DMS114 treated with DMSO at 0.1 percent for 48 hours (cell line): ENCODE measurements around the gene GLS.

Experiments
- DNase-seq: peaks from one replicate; lab custom pipeline; 2025; ENCODE audit not compliant: unreplicated experiment; lab: John Stamatoyannopoulos, UW

Gene GLS

DNA sequence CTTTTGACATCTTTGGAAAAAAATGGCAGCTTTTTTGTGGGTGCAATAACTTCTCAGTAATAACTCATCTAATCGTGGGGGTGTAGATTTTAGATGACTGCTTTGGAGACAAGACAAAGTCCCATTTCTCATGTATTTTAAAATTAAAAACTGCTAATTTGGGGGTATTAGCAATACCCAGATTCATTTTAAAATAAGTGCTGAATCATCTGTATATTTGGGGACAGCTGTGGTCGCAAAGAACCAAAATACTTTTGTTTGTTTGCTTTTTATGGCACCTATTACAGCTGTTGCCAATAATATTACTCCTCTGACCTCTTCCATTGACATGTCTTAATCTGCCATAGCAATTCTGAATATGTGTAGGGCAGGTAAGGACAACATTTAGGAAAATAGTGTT, 87.9 kb downstream of the GLS start:
- no peak for DNase-seq

DNA sequence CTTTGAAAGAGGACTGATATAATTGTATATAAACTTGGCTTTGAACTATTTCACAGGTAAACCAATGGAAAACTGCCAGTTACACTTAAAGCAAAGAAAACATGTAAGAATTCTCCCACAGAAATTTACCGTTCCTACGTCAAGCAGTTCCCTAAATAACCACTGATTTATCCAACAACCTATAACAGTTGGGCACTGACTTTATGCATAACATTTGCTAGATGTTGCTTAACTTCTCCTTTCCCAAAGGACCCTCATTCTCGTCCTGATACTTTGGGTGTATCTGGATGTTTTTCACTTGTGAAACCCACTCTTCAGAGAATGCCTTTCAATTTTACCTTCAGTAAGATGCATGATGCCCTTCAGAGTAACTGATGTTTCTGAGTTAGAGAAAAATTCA, 89.5 kb downstream of the GLS start:
- no peak for DNase-seq

DNA sequence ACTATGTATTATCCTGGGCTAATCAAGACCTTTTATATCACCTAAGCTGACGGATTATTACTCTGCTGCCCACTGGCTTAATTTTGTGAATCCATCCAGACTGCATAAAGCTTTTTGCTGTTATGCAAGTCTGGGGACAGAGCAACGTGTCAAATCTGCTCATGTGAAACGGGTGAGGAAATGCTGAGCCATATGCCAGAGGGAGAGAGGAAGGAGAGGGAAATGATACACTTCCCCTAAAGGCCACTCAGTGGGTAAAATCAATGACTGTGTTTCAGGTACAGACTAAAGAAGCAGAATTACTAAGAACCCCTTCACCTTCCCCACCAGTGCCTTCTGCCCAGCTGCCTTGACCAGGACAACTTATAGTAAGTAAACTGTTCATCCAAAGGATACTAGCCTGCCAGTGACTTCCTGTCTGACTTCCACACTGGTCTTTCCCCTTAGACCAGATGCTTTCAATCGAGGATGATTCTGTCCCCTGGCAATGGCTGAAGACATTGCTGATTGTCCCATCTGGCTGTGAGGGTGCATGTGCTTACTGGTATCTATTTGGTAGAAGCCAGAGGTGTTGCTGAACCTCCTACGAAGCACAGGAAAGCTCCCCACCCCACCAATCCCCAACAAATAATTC, 90.4 kb downstream of the GLS start:
- no peak for DNase-seq

DNA sequence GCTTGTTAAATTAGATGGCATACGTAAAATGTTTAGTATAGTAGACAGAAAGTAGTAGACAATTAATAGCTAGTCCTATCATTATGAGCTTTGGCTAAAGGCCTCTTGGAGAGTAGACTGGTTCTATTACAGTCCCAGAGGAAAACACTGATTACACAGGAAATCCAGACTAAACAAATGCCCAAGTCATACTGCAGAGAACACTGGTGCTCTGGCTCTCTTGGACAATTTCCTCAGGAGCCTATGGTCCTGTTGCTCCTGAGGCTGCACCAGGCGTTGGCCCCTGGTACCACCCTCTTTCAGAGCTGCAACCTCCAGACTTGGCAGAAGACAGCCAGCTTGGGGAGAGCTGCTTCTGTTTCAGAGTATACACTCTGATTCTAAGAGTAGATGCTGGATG, 91.6 kb downstream of the GLS start:
- no peak for DNase-seq

DNA sequence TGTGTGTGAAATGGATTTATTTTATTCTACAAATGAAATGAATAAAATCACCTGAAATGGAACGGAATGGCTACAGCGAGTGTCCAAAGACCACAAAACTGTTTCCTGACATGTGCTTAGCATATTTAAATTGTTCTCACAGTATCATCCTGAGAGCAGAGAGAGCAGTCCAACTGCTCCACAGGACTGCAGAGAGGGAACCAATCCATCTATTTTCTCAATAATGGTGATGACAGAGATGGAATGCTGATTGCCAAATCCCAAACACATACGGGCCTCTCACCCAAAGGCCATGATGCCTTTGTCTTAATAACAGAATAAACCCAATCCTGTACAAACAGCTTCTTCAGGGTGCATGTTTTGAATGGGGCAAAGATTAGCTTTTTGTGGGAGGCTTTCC, 92.2 kb downstream of the GLS start:
- DNase-seq = no peak

DNA sequence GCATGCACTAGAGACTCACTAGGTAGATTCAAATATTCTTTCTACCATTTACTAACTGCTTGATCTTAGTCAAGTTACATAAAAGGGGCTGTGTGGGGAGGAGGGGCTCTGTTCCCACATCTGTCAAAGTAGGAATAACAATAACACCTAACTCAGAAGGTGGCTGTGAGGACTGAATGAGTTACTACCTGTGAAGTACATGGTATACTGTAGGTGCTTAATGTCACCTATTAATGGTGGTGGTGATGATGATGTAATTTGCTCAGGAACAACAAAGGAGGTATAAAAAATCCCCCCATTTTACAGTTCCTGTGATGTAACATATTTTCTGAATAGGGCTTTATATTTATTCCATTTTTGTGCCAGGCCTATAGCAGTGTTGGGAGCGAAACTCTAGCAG, 92.6 kb downstream of the GLS start:
- DNase-seq = no peak

DNA sequence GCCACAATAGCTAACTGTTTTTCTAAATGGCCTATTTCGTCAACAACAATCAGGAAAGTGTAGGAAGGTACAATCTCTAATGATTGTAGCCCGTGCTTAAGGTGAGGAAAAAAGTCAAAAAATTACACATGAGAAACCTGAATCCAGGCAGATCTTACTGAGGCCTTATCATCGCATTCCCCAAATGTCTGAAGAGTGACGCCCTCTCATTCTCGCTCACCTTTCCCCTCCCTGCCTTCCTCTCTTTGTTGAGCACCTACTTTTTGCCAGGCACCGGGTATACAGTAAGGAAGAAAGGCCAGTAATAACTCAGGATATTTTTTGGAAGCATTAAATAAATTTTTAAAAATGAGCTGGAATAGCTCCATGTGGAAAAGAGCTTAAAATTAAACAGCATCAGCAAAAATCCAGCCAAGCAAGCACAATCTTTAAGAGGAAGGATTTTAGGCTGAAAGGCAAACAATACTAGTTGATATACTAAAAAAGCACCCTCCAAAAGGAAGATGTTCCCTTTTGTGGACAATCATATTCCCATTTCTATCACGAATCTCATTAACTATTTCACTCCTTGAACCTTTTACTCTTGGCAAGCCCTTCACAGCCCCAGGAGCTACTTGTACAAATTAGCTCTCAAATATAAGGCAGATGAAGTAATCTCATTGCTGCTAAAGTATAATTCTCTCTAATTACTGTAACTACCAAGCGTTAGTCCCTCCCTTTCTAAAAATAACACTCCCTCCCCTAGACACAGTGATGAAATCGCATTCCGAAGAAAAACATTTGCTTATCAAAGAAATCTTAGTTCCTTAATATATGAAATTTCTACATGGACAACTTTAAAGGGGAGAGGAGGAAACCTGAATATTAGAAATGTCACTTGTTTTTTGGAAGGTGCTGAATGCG, 93.4 kb downstream of the GLS start:
- DNase-seq = no peak

DNA sequence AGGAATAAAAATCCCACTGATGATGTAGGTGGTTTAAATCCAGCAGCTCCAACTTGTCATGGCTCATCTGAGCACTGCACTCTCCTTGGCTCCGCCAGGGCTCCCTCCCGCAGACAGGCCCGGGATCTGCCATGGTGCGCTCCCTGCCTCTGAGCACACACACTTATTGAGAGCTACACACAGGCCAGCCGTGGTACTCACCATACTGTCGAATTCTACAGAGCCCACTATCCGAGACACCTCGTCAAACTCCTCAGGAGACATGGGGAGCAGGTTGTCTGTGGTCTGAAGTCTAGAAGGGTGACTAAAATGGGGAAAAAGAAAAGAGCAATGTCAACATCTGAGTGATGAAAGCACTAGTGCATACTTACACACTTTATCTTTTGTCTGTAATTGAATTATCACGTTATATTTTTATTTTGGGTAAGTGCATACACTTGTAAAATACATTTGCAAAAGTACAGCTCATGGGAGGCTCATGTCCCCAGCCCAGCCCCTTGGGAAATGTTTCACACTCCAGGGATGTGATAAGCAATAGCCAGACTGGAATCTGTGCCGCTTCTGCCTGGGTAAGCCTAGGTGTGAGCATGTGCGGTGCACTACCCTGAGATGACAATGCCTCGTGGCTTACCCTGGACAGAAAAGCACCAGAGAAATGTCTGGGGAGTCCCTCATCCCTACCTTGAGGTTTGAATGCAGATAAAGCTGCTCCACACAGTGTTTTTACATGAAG, 94.2 kb downstream of the GLS start:
- no peak for DNase-seq

DNA sequence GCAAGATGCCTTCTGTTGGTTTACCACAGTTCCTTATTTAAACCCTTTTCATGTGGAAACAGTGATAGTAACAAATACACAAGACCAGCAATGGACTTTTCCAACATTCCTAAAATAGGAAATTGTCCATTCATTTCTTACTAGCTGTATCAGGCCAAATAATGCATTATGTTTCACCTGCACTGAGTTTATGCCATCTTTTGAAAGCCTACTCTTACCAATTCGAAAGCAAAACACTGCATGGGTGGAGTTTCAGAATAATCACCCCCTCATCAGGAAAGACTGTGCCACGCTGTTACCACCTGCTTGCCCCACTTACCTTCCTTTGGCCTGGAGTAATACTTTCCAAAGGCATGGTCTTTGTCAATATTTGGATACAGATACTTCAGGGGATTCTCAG, 95.9 kb downstream of the GLS start:
- DNase-seq = no peak

DNA sequence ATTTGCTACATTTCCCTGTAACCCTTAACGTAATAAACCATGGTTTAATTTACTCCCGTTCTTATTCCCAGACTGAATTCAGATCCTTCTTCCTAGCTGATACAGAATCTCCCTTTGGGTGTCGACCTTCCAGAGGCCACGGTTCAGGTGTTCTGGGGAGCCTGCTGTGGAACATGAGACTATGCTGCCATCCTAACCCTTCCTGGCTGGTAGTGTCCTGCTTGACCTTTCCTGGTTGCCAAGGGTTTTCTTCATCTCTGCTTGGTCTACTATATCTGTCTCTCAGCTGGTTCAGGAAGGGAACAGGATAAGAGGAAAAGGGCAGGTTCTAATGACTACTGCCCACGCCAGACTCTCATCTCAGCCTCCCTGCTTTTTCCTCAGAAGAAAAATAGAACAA, 96.9 kb downstream of the GLS start:
- DNase-seq = no peak

DNA sequence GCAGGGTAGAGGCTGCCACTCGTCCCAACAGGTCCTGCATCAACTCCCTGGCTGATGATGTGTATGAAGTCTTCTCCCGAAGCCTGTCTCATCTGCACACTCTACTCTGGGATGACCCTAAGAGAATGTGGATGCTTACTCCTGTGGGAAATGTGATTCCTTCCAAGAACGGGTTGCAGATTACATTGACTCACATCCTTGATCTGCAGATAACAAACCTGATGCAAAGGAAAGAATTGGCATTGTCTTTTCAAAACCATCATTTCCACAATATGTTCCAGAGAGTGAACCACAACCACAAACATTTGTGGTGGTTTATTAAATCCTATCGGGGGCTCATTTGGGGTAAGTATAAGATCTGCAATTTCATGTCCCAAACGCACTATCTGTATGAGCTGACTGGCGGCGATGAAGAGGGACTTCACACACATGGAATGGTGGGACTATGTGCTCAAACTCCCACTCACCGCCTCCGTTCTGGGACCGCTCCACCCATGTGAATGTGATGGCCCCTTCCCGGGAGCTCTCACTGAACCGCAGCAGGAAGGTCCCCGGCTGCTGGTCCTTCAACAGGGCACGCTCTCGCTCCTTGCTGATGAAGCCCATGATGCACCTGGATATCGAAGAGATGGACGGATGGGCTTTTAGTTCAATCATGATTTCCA, 97.9 kb downstream of the GLS start:
- DNase-seq = no peak

DNA sequence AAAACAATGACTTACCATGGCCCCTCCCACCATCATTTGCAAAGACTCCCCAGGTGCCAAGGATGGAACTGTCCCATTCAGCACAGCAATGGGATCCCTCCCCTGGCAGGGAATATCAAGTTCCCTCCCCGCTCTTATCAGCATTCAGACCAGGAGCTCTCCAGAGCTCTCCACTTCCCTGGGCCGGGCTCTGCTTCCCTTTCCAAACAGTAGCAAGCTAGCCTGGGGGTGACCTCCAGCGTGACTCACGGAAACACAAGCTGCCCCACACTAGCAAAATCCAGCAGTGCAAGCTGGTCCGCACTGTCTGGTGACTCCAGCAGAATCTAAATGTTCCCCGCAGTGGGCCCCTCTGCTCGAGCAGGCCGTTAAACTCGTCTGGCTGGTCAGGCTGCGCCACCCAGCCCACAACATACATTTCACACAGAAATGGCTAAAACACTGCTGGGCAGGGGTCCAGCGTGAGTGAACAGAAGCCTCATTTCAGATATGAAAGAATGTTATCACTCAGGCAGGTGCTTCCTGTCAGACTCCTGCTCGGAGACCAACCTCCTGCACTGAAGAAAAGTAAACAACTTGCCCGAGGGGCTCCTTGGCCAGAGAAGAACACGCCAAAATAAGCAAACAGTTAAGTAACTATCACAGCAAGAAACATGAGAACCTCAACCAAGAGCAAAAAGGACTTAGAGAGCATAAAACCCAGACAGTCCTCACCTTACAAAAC, 99.4 kb downstream of the GLS start:
- DNase-seq = no peak

DNA sequence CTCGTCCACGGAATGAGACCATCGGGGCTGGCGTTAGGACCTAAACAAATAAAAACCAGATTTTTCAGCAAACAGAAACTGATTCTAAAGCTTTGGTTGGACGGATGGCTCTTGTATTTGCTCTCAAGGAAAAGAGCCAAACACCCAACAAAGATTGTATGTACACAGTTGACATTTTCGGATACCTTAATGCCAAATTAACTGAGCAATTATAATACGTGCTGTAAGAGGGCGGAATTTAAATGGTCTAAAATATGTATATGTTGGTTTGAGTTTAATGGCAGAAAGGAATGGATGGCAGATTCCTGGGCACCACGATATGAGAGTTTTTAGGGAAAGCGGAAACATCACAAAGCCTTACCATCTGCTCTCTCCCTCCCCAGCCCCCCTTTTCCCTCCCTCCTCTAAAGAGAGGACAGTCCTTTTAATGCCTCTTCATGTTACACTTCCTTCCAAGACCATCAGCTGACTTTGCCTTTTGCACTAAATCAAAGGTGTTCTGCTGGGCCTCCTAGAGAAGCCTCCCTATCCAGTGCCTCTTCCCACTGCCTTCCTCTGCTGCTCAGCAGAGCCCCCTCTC, 100.1 kb downstream of the GLS start:
- no peak for DNase-seq

DNA sequence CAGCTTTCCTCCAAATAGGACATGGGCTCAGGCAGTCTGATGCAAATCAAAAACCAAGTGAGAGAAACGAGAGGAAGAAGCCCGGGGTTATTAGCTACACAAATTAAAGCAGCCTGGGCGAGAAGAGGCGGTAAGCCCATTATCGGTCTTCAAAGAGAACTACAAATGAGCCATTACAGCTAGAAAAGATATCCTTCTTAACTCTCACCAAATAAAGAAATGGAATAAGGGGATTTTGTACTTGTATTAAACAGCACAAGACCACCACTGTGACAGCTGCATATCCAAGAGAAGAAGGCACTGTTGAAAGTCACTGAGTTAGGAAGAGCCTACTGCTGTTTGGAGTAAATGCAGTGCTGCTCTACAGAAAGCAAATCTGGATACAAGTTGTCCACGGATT, 100.7 kb downstream of the GLS start:
- DNase-seq = no peak

DNA sequence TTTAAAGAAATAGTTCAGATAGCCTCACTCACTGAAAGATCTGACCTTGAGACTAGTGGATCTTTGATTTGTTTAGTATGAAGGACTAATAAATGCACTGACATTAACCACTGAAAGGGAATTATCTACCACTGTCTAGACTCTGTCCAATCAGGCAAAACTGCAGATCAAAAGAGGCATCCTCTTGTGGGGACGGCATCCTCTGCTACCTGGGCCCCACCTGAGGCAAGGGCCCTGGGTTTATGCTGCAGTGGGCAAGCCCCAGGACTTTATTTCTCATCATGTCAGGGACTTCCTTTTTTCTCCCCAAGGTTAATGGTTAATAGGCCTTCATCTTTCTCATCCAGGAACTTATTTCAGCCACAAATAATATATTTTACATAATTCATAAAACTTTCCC, 101.1 kb downstream of the GLS start:
- DNase-seq = no peak

DNA sequence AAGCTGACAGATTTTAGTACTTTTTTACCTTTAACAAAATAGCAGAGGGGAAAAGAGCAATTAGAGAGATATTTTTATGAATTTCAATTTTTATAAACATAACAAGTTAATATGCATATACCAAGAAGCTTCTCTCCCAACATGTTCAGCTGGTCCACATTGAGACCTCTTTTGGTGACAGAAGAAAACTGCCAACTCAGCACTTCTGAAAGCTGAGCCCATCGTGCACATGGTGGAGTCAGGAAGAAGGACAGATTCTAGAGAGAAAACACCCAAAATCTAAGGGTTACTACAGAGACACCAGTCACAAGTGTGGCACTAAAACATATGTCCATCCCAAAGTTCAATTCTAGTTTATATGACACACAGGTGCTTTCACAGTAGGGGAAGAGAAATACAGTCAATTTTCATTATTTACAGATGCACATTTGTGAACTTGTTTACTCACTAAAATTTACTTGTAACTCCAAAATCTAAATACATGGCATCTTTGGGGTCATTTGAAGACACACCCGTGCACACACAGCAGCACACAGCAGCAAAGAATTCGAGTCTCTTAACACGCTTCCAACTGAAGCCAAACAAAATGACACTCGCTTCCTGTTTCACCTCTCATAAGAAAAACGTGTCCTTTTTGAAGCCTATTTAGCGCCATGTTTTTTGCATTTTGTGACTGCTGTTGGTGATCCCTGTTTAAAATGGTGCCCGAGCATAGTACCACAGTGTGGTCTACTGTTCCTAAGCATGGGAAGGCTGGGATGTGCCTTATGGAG, 101.8 kb downstream of the GLS start:
- DNase-seq = no peak

DNA sequence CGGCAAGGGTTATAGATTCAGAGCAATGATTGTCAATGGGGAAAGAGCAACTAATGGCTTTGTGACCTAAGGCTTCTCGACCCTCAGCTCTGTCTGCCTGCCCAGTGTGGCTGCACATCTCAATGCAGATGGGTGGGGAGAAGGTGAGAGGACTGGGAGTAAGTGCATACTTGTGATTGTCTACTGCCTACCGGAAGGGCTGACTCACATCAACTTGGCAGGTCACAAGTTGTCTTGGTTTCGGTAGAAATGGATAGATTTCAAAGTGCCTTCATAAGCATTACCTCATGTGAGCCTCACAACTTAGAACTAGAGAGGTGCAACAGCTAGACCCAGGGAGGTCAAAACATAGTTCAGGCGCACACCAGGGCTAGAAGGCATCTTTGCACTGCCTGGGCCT, 104.0 kb downstream of the GLS start:
- DNase-seq = no peak

DNA sequence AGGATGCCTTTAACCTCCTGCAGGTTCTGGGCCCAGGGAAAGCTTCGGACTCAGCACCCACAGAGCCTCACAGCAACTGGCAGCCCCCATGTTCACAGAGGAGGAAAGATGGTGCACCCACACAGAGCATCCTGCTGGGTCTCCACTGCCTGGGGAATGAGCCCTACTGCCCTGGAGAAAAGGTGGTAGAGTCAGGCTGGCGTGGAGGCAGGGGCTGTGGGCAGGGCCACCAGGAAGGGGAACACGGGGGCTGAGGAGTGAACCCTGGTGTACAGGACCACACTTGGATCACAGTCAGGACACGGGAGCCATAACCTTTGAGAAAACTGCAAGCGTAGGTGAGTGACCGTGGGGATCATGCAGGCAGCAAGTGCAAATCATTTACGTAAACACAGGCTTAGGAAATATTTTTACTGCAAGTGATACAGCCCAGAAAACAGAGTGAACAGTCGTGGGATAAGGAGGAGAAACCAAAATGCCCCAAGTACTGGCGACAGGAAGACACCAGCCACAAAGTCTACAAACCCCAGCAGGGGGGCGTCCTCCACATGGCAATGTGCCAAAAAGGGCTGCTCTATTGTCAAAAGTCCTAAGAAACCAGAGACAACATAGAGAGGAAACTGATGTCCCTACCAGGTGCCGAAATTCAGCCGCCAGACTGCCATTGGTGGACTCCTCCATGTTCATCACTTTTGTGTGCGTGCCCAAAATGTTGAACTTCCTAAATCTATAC, 105.8 kb downstream of the GLS start:
- DNase-seq = no peak

DNA sequence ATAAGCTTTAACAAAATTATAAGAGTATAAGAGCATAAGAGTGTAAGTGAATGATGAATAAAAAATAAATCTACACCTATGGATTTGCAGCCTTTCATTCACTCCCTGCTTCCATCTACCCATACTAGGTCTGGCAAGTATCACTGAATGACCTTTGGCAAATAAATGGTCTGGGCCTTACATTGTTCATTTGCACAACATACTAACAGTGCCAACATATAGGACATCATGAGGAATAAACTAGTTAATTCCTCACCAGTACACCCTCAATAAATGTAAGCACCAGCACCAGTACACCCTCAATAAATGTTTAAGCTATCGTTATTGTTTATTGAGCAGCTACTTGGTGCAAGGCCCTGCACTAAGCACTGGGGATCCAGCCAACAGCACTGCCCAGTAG, 106.5 kb downstream of the GLS start:
- DNase-seq = no peak
